ENCODE data around the gene FLT1. TPM values are rescaled to one million over a fixed set of nuclear protein-coding genes. Genes with fewer than 3 reads are reported as not detected.

Gene FLT1
- total and polyA plus RNA-seq, 7 donors, result 9.0 to 38.6 (median 15.6) TPM

GRCh38 chr13:28479005-28479404 is 15.9 kb downstream of the FLT1 start:
- TF ChIP-seq CTCF (IDR thresholded peaks at IDR 0.05), result no peak
- no peak overlapping the region for H3K4me3 ChIP-seq
- H3K27me3 ChIP-seq (ENCODE audit: insufficient read depth in 3 of 3, low read length in 2 of 3), result peaks cover 0 to 4% (median 0%) of the 10 kb centered on the region in 3 donors
- H3K27ac ChIP-seq, result no peak overlapping the region
- no peaks in the 10 kb centered on the region for H3K4me1 ChIP-seq
- 80 to 82% (median 80%) methylated on average over 1 of the region's 1 CpG for WGBS, 3 donors
- ATAC-seq (no peak), DNase-seq (no peak)
- H3K36me3 ChIP-seq (ENCODE audit: insufficient read depth in 1 of 2, low read depth in 1 of 2), result no peaks in the 10 kb centered on the region
- no peaks in the 10 kb centered on the region for H3K9me3 ChIP-seq
- intact Hi-C loops (cut with DNase I), result no loop called here

- Histone ChIP-seq H3K4me3 (no peak overlapping the region), H3K4me1 (no peaks in the 10 kb centered on the region), H3K36me3 (ENCODE audit: insufficient read depth in 1 of 2, low read depth in 1 of 2) (no peaks in the 10 kb centered on the region), H3K27ac (no peak overlapping the region), H3K9me3 (no peaks in the 10 kb centered on the region), H3K27me3 (ENCODE audit: insufficient read depth in 3 of 3, low read length in 2 of 3) (peaks cover 0 to 4% (median 0%) of the 10 kb centered on the region in 3 donors)
- TF ChIP-seq CTCF (IDR thresholded peaks at IDR 0.05), result no peak
- DNase-seq, result no peak
- intact Hi-C loops (cut with DNase I), result no loop called here
- WGBS, 3 donors, result 35 to 38% (median 36%) methylated on average over 3 of the region's 3 CpGs
- ATAC-seq, result no peak
Observed at GRCh38 chr13:28478127-28478526, 16.8 kb downstream of the FLT1 start.

GRCh38 chr13:28477709-28477973 is 17.3 kb downstream of the FLT1 start:
- DNase-seq (no peak), ATAC-seq (no peak)
- Histone ChIP-seq H3K4me3 (no peak overlapping the region), H3K4me1 (no peaks in the 10 kb centered on the region), H3K27me3 (ENCODE audit: insufficient read depth in 3 of 3, low read length in 2 of 3) (peaks cover 0 to 2% (median 0%) of the 10 kb centered on the region in 3 donors), H3K36me3 (ENCODE audit: insufficient read depth in 1 of 2, low read depth in 1 of 2) (no peaks in the 10 kb centered on the region), H3K27ac (no peak overlapping the region), H3K9me3 (no peaks in the 10 kb centered on the region)
- WGBS, 3 donors, result 43 to 51% (median 45%) methylated on average over 3 of the region's 3 CpGs
- TF ChIP-seq CTCF (IDR thresholded peaks at IDR 0.05), result no peak
- intact Hi-C loops (cut with DNase I), result no loop called here

- 51 to 60% (median 57%) methylated on average over 11 of the region's 11 CpGs for WGBS, 3 donors
- H3K36me3 ChIP-seq (ENCODE audit: insufficient read depth in 1 of 2, low read depth in 1 of 2), result no peaks in the 10 kb centered on the region
Observed at GRCh38 chr13:28476919-28477708, 17.8 kb downstream of the FLT1 start.

More at GRCh38 chr13:28476919-28477708, 17.8 kb downstream of the FLT1 start:
- no peak overlapping the region for H3K4me3 ChIP-seq
- no peak for TF ChIP-seq CTCF (IDR thresholded peaks at IDR 0.05)
- H3K9me3 ChIP-seq, result no peaks in the 10 kb centered on the region
- H3K27ac ChIP-seq, result no peak overlapping the region
- no peaks in the 10 kb centered on the region for H3K4me1 ChIP-seq
- DNase-seq (no peak), ATAC-seq (no peak)
- H3K27me3 ChIP-seq (ENCODE audit: insufficient read depth in 3 of 3, low read length in 2 of 3), result no peaks in the 10 kb centered on the region
- intact Hi-C loops (cut with DNase I), result no loop called here

Data from psoas muscle (tissue), 8 donors.